GM12872 (cell line): ENCODE measurements around the gene C2orf92.

Source experiments
- TF ChIP-seq, protein P1 (sequence below): IDR thresholded peaks from 3 replicates; pipeline ENCODE4 v1.5.1; 2011; ENCODE audit warnings: low read depth, mild to moderate bottlenecking, low read length, moderate library complexity; ENCODE audit not compliant: insufficient read depth

Gene C2orf92

DNA sequence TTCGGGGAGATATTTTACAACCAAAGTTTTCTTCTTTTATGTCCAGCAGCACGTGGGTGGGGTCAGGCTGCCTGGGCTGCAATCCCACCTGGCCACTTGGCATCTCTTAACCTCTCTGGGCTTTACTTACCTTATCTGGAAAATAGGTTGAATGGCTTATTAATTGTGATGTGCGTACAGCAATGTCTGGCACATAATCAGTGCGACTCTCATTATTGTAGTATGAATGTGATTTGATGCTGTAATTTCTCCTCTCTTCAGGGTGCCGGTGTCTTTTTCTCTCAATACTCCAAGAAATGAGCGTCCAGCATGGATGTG lies 41.8 kb downstream of the C2orf92 start:
- TF ChIP-seq, protein P1, sequence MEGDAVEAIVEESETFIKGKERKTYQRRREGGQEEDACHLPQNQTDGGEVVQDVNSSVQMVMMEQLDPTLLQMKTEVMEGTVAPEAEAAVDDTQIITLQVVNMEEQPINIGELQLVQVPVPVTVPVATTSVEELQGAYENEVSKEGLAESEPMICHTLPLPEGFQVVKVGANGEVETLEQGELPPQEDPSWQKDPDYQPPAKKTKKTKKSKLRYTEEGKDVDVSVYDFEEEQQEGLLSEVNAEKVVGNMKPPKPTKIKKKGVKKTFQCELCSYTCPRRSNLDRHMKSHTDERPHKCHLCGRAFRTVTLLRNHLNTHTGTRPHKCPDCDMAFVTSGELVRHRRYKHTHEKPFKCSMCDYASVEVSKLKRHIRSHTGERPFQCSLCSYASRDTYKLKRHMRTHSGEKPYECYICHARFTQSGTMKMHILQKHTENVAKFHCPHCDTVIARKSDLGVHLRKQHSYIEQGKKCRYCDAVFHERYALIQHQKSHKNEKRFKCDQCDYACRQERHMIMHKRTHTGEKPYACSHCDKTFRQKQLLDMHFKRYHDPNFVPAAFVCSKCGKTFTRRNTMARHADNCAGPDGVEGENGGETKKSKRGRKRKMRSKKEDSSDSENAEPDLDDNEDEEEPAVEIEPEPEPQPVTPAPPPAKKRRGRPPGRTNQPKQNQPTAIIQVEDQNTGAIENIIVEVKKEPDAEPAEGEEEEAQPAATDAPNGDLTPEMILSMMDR = no peak

DNA sequence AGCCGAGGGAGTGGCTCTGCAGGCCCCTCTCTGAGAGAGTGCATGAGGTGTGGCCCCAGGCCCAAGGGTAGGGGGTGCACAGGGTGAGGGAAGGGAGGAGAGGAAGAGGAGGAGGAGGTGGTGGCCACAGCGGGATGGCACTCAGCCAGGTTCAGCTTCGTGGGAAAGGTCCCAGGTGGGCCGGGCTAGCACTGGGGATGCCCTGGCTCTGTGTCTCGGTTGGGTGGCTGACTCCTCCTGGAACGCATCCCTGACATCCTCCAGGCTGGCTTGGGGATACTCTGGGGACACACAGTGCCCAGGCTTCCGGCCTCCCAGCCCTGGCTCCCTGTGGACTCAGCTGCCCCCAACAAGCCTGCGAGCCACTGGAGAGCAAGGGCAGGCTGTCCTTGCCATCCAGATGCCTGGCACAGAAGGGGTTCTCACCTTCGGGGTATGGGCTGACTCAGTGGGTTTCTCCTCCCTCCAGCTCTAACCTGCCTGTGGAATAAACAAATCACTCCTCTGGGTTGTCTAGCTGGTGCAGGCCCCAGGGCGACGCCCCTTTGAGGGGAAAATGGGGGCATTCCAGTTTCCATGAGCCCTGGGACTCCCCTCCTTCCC lies 43.3 kb downstream of the C2orf92 start:
- TF ChIP-seq, protein P1 = no peak

DNA sequence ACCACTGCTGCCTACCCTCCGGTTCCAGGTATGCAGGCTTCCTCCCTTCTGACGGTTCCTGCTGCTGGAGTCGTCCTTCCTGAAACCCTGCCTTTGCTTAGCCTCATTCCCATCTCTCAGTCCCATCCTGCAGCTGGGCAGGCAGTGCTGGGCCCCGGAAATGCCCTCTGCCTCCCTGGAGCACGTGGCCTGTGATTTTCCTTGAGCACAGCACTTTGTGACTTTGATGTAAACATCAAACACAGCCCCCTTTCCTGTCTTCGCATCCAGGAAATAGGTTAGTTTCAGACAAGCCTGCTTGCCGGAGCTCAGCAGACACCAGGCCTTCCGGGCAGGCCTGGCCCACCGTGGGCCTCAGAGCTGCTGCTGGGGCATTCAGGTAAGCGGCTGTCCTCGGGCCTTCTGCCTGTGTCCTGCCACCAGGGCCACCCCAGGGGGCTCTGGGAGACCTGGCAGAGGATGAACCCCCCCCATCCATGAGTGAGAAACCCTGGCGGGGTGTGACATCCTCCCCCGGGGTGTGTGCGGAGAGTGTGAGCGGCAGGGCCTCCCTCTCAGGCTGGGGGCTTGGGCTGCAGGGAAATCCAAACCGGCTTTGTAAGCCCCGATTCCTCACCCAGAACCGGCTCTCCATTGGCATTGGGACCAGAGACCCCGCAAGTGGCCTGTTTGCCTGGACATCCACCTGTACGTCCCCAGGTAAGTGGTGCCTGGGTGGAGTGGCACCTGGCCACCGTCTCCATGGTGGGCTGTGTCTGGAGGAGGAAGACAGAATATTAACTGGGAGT lies 44.0 kb downstream of the C2orf92 start, which contains the start of gene ZAP70:
ZAP70 (plus strand) TSS at position 281 of the 788 bp plus-strand sequence. CDS start 10,461 bp downstream, outside the sequence.
- TF ChIP-seq, protein P1 = no peak

DNA sequence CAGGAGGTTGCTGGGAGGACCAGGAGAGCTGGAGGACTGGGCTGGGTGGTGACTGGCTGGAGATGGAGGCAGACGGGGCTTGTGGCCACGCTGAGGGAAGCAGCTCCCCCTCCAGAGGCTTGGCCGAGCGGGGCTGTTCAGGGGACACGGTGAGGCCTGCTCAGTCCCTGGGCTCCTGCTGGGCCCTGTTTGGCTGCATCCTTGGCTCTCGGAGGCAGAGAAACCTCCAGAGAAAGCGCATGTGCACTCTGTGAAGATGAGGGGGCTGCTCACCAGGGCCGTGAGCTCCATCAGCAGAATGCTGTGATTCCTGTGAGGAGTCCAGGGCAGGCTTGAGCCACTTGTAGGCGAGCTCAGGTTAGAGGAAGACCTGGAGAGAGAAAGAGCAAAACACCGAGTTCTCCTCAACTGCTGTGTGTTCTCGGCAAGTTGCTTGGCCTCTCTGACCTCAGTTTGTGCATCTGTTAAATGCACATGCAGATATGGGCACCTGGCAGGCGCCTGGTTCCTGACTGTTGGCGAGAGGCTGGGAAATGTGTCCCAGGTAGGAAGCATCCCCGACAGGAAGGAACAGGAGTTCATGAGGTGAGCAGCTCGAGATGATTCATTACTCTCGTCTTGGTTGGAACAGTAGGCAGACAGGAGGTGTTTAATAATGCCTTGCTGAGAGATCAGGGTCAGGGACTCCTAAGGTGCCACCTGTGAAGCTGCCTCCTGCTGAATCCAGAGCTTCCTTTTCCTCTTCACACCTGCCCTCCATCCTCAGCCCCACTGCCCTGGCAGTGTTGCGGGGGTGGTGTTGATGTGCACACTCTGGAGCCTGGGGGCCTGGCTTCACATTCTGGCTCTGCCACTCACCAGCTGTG lies 44.8 kb downstream of the C2orf92 start:
- TF ChIP-seq, protein P1 = no peak

DNA sequence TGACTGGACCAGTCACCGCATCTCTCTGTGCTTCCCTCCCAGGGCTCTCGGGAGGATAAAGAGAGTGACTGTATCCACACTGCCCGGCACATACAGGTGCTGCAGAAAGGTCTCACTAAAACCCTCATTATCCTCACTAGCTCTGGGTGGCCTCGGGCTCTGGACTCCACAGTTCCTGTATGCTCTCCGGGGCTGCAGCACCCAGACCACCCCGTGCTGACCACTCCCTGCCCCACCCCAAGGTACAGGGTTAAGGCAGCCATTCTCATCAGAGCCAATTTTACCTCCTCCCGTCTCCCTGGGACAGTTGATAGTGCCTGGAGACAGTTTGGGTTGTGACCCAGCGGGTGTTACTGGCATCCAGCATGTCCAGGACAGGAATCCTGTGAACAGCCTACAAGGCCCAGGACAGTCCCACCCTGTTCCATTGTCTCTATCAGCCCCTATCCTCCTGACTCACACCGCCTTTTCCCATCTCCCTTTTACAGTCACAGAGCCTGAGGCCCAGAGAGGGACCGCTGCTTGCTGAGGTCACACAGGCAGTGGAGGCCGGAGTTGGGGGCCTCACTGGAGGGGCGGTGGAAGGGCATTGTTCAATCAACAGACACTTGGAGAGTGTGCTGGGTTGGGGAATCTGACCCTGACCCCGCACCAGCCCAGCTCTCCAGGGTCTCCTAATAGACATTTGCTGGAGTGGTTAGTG lies 45.6 kb downstream of the C2orf92 start:
- TF ChIP-seq, protein P1 = no peak

DNA sequence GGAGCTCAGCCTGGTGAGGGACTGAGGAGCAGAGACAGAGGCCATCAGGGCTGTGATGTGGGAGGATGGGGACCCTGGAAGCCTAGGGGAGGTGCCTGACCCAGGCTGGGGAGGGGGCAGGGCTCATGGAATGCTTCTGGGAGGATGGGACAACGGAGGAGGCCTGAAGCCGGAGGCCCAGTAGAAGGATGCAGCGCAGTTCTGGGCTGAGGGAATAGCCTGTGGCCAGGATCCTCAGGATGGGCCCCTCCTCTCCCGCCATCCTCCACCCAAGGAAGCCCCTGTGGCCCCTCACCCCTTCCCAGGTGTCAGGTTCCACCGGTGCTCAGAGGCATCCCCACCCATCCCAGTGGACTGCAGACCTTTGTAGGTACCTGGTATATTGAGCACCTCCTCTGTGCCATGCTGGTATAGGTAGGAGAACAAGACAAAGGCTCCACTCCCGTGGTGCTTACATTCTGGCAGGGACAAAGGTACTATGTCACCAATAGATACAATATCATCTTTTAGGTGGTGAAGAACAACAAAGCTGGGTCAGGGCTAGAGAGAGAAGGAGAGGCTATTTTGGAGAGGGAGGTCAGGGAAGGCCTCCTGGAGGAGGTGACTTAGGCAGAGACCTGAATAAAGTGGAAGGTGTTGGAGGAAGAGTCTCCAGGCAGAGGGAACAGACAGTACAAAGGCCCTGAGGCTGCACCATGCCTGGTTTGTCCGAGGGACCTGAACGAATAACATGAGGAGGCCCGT lies 46.6 kb downstream of the C2orf92 start:
- TF ChIP-seq, protein P1 = no peak
